ENCODE measurements around the gene SHMT2. TPM values are rescaled to one million over a fixed set of nuclear protein-coding genes. Genes with fewer than 3 reads are reported as not detected.
A peak's percentile ranks its signal among the peaks of the same experiment; 100 is the strongest.

The SHMT2 gene
- total RNA-seq, 2 donors from 2014 or later: 31.1 to 39.6 TPM

DNA sequence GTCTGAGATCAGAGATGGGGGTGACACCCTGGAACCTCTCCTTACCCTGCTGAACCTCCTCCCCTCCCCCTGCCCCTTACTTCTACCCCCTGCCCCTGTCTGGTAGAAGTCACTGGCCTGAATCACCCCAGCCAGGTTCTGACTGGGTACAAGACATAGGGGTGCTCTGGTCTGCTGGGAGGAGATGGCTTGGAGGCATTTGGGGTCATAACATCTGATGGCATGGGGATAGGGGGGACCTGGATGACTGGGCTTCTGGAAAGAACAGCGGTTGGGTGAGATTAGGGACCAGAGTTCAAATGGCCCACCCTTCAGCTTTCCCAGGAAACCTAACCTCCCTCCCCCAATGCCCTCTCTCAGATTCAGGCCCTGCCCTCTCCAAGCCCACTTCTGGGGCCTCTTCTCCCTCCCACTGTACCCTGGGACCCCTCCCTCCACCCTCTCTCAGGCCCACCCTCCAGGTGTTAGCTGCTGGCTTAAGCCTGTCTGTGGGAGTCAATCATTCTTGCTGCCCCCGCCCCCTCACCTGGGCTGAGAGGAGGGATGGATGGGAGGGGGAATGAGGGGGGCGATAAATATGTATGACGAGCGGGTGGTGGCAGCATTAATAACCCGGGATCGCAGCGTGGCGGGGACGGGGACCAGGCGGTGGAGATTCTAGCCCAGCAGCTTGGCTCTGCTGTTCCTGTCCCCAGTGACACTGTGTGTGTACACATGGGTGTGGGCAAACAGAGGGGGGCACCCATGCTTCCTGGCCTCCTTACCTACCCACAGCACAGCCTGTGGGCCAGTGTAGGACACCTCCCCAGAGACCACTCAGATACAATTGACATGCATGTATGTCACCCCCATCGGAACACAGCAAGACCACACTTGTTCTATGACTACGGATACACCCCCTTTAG, 7.0 kb upstream of the SHMT2 start:
- intact Hi-C loops (cut with DNase I): no loop called here
- DNase-seq (no peak), ATAC-seq (no peak)

DNA sequence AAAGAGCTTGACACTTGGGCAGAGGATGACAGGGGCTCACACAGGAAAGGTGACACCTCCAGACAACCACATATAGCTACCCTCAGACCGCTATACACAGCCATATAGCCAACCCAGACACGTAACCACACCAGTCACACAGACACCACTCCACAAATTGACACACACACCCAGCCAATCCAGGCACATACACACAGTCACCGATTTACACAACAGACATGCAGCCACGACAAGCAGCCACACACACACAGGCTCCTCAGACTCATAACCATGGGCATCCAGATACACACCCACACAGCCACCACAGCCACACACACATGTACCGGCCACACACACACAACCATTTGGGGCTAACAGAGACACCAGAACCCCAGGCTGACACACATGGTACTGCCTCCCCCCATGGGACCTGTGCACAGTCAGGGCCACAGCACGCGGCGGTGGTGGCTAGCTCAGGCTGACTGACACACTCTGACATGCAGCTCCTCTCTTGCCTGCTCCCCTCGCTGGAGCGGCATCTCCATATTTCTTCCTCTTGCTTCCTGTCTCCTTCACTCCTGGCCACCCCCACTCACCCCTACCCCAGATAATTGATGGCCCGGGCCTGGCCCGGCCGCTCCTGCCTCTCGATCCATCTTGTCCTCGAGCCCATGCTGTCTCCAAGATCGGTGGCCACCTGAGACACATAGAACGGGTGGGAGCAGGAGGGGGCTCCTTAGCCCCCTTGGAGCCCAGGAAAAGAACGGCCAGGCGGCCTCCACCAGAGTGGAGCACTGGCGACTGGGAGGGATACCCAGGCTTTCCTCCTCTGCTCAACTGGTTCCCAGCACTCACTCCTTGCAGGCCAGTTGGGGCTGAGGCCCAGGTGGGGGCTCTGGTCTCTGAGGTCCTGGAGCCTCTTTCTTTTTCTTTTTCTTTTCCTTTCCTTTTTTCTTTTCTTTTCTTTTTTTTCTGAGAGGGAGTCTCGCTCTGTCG, 6.0 kb upstream of the SHMT2 start:
- ATAC-seq (no peak), DNase-seq (no peak)
- intact Hi-C loops (cut with DNase I): no loop called here

DNA sequence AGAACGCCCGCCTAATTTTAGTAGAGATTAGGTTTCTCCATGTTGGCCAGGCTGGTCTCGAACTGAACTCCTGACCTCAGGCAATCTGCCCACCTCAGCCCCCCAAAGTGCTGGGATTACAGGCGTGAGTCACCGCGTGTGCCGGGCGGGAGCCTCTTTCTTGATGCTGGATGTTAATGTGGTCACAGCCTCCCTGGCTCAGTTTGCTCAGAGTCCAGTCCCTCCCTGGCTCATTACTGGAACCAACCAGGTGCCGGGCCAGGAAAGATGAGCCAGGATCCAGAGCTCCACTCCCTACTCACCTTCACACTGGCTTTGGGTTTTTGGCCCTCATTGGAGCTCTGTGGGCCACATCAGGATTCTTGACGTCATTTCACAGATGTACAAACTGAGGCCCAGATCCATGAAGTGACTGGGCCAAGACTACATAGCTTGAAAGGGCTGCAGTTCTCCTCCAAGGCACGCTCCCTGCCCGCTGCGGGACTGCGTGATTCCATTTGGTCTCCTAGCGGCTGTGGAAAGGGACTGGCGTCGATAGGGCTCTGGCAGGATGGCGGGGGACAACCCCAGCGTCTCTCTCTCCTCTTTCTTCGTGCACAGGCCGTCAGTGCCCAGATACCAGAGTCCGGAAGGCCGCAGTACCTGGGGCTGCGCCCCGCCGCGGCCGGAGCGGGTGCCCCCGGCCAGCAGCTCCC, 5.1 kb upstream of the SHMT2 start:
- DNase-seq: no peak
- ATAC-seq: no peak
- intact Hi-C loops (cut with DNase I): no loop called here

DNA sequence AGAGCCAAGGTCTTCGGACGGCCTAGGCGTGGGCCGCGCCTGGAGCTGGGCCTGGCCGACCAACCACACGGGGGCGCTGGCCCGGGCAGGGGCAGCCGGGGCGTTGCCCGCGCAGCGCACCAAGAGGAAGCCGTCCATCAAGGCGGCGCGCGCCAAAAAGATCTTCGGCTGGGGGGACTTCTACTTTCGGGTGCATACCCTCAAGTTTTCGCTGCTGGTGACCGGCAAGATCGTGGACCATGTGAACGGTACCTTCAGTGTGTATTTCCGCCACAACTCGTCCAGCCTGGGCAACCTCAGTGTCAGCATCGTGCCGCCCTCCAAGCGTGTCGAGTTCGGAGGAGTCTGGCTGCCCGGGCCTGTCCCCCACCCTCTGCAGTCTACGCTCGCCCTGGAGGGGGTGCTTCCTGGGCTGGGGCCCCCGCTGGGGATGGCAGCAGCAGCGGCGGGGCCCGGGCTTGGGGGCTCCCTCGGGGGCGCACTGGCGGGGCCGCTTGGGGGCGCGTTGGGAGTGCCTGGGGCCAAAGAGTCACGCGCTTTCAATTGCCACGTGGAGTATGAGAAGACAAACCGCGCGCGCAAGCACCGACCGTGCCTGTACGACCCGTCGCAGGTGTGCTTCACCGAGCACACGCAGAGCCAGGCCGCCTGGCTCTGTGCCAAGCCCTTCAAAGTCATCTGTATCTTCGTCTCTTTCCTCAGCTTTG, 4.4 kb upstream of the SHMT2 start:
- ATAC-seq: peak; percentile 21 to 56
- DNase-seq: no peak
- intact Hi-C loops (cut with DNase I): no loop called here

DNA sequence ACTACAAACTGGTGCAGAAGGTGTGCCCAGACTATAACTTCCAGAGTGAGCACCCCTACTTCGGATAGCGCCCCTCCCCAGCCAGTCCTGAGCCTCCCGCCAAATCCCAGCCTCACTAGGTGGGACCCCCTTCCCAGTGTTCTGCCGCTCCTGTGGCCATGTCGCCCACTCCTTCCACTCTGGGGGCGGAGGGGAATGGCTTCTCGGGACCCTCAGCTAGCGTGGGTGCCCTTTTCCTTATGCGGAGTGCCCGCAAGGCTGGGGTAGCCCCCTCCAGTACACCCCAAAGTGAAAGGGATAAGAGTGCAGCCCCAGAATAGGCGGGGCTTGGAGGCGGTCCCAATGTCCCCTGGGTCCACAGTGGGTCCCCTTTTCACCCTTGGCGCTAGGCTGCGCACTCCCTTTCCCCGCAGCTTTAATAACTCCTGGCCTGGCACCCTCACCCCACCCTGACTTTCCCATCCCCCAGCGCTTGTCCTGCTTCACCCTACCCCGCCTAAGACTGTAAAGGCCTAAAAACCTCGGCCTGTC, 3.8 kb upstream of the SHMT2 start:
- DNase-seq (no peak), ATAC-seq (no peak)
- intact Hi-C loops (cut with DNase I): no loop called here

DNA sequence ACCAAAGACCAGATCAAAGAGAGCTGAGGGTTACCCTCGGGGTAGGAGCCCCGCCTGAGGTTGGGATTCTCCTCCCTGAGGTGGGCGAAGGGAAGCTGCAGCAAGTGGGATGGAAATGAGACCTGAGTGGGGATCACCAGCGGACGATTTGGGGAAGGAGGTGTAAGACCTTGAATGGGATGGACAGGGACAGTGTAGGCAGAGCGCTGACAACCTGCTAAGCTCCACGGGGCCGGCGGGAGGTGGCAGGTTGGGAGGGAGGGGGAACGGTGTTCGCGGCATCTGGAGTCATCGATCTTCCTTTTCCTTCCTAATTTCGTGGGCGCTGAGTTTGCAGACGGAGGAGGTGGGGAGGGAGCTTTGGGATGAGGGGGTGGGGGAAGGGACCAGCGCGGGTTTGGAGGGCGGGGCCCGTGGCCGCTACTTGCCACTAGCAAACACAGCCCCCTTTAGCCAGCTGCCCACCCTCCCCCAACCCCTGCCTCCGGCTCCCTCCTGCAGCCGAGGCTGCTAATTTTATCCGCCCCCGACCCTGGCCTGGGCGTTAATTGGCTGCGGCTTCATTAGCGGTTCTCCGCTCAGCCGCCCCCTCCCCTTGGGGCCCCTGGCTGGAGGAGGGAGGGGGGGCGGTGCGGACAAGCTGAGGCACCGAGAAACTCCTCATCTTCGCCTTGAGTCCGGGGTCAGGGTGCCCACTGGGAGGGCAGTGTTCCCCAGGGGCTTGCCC, 2.8 kb upstream of the SHMT2 start:
- intact Hi-C loops (cut with DNase I): no loop called here
- no peak for ATAC-seq
- DNase-seq: no peak

DNA sequence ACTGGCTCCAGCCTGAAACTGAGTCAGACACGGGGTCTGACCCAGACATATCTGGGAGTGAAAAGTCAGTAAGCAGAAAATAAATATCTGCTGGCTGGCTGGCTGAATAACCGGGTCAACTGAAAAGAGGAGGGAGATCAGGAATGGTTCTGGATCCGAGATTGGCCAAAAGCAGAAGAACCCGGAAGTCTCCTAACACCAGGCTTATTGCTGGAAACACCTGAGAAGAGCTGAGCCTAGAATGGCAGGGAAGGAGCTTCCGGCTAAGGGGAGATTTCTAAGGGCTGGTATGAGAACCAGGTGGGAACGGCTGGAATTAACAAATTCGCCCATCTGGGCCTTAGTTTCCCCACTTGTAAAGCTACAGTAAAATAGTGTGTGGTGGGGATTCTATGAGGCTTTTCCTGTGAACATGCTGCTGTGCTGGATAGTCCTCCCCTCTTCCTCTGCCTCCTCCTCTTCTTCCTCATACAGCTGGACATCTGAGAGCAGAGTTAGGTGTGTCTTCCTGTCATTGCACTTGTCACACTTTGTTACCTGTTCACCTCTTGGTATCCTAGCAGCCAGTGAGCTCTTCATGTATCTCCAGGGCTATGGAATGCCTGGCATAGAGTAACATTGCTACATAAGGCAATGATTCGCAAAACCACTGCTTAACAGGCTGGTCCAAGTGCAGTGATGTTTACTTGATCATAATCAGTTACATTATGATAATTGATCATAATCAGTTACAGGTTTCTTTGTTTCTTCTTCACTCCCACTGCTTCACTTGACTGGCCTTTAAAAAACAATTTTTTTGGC, 2.0 kb upstream of the SHMT2 start:
- ATAC-seq (no peak), DNase-seq (no peak)
- intact Hi-C loops (cut with DNase I): no loop called here

DNA sequence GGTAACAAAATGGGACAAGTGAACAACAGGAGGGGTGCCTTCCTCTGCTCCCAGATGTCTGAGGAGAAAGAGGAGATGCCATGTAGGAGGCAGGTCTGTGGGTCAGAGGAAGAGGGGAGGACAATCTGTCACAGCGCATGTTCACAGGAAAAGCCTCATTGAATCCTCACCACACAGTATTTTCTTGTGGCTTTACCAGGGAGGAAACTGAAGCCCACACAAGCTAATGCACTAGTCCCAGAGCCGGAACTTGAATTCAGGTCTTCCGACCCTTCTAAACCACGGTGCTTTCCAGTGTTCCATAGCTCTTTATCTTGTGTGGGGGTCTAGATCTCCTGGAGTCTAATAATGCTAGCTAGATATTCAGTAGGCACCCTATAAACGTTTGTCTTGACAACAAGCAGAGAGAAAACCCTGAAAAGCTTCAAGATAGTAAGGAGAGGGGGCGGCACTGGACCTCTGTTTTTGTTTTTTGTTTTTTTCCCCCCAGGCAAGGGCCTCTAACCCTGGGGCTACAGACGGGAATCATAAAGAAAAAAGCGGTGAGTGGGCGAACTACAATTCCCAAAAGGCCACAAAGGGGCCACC, 371 bp upstream of the SHMT2 start:
- intact Hi-C loops (cut with DNase I): no loop called here
- ATAC-seq (no peak), DNase-seq (no peak)

DNA sequence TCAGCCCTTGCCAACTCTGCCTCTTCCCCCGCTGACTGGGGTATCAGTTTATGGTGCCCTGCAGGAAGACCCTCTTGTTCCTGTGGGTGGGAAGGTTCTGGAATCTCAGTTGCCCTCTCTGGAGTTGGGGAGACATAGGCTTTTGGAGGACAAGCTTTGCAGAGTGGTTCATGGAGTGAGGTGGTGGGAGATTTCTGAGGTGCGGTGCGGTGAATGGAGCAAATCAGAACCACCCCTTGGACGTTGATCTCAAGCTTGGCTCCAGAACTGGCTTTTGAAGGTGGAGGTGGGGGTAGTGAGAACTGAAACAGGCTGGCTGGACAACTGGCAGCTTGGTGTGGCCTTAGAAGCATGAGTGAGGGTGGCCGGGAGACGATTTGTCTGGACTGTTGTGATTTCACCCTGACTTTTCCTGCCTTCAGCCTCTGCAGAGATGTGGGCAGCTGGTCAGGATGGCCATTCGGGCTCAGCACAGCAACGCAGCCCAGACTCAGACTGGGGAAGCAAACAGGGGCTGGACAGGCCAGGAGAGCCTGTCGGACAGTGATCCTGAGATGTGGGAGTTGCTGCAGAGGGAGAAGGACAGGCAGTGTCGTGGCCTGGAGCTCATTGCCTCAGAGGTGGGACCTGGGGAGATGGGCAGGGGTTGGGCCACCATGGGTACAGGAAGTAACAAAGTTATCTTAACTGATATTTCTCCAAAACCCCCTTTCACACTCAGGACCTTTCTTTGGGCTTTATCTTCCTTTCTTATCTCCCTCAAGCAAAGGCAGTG, 1.1 kb downstream of the SHMT2 start:
- DNase-seq (no peak), ATAC-seq (no peak)
- intact Hi-C loops (cut with DNase I): no loop called here

DNA sequence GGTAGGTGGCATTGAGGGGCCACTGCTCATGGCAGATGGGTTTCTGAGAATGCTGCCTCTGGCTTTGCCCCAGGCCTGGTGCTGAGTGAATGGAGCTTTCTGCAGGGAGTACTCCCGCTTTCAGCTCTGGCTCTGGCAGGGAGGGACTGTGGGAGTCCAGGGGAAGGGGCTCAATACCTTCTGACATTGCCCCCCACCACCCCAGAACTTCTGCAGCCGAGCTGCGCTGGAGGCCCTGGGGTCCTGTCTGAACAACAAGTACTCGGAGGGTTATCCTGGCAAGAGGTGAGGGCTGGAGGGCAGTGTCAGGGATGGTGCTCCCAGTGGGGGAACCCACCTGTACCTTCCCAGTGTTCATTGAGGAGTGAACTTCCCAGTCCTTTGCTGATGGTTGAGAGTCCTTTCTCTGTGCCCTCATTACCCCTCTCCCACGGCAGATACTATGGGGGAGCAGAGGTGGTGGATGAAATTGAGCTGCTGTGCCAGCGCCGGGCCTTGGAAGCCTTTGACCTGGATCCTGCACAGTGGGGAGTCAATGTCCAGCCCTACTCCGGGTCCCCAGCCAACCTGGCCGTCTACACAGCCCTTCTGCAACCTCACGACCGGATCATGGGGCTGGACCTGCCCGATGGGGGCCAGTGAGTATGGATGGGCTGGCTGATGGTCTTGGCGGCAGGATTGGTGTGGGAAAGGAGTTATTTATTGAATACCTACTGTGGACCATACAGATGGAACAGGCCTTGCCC, 1.9 kb downstream of the SHMT2 start:
- no peak for ATAC-seq
- intact Hi-C loops (cut with DNase I): no loop called here
- DNase-seq: no peak

DNA sequence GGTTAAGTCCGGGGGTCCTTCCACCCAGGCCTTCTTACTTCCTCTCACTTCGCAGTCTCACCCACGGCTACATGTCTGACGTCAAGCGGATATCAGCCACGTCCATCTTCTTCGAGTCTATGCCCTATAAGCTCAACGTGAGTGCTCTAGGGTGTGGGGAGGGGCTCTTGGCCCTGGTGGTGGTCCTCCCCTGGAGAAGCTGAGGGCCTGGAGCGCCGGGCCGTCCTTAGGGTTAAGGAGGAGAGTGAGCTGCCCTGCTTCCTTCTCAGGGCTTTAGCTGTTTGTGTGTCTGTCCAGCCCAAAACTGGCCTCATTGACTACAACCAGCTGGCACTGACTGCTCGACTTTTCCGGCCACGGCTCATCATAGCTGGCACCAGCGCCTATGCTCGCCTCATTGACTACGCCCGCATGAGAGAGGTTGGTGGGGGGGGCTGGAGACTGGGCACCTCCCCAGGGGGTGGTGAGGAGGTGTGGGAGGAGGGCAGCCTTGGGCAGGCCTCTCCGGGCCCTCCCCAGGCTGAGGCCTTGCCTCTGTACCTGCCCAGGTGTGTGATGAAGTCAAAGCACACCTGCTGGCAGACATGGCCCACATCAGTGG, 2.7 kb downstream of the SHMT2 start:
- DNase-seq: no peak
- ATAC-seq: no peak
- intact Hi-C loops (cut with DNase I): no loop called here

DNA sequence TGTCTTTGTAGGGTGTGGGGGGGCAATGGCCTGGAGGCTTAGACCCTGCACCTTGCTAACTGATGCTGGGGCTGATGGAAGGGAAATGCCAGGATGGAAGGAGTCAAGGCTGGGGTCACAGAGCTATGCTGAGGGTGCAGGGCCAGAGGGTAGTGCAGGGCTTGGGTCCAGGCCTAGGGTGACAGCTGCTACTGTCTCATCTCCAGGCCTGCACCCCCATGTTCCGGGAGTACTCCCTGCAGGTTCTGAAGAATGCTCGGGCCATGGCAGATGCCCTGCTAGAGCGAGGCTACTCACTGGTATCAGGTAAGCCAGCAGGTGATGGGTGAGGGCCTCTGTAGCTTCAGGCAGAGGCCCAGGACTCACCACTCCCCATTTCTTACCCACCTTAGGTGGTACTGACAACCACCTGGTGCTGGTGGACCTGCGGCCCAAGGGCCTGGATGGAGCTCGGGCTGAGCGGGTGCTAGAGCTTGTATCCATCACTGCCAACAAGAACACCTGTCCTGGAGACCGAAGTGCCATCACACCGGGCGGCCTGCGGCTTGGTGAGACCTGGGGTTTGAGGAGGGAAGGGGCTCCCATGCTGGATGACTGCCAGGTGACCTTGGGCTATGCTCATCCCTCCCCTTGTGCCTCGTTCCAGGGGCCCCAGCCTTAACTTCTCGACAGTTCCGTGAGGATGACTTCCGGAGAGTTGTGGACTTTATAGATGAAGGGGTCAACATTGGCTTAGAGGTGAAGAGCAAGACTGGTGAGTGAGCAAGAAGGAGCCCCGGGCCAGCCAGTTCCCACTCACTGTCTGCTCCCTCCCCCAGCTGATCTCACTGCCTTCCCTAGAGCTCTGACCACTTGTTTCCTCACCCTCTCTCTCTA, 4.1 kb downstream of the SHMT2 start:
- DNase-seq: peak; percentile 50
- peak in 1 of 2 donors; percentile 2 for ATAC-seq

DNA sequence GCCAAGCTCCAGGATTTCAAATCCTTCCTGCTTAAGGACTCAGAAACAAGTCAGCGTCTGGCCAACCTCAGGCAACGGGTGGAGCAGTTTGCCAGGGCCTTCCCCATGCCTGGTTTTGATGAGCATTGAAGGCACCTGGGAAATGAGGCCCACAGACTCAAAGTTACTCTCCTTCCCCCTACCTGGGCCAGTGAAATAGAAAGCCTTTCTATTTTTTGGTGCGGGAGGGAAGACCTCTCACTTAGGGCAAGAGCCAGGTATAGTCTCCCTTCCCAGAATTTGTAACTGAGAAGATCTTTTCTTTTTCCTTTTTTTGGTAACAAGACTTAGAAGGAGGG, 4.7 kb downstream of the SHMT2 start:
- DNase-seq: no peak
- ATAC-seq: no peak
- intact Hi-C loops (cut with DNase I): no loop called here

More for the DNA sequence above, 4.1 kb downstream of the SHMT2 start:
- intact Hi-C loops (cut with DNase I): no loop called here

DNA sequence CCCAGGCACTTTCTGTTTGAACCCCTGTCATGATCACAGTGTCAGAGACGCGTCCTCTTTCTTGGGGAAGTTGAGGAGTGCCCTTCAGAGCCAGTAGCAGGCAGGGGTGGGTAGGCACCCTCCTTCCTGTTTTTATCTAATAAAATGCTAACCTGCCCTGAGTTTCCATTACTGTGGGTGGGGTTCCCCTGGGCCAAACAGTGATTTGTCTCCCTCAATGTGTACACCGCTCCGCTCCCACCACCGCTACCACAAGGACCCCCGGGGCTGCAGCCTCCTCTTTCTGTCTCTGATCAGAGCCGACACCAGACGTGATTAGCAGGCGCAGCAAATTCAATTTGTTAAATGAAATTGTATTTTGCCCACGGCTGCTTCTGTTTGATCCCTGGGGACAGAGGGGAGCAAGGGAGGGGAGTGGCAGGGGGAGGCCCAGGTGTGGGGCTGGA, 5.1 kb downstream of the SHMT2 start:
- no peak for DNase-seq
- ATAC-seq: no peak
- intact Hi-C loops (cut with DNase I): no loop called here

All from left cardiac atrium (tissue), 4 donors.